CD4-positive, alpha-beta T cell treated with Interleukin-4 for 4 hours (primary cell): ENCODE measurements around the gene HOXA3.

Experiments
- DNase-seq: peaks from one replicate; pipeline ENCODE4 v3.0.0-alpha.2; 2020

Gene HOXA3

GRCh38 chr7:27126596-27127327 is 25.6 kb downstream of the HOXA3 start:
- no peak for DNase-seq

GRCh38 chr7:27125986-27126394 is 26.4 kb downstream of the HOXA3 start:
- no peak for DNase-seq

- no peak for DNase-seq
Measured at GRCh38 chr7:27124902-27125689, 27.3 kb downstream of the HOXA3 start.

GRCh38 chr7:27124096-27124901 is 28.1 kb downstream of the HOXA3 start:
- no peak for DNase-seq

- DNase-seq = no peak
Measured at GRCh38 chr7:27123477-27124053, 28.8 kb downstream of the HOXA3 start.

- no peak for DNase-seq
Measured at GRCh38 chr7:27123007-27123476, 29.3 kb downstream of the HOXA3 start.

GRCh38 chr7:27122077-27122910 is 30.1 kb downstream of the HOXA3 start:
- no peak for DNase-seq

- DNase-seq = no peak
Measured at GRCh38 chr7:27121684-27122076, 30.7 kb downstream of the HOXA3 start.

- DNase-seq = no peak
Measured at GRCh38 chr7:27119412-27119911, 32.9 kb downstream of the HOXA3 start.

- no peak for DNase-seq
Measured at GRCh38 chr7:27118580-27118979, 33.8 kb downstream of the HOXA3 start.

- no peak for DNase-seq
Measured at GRCh38 chr7:27117887-27118491, 34.4 kb downstream of the HOXA3 start.

GRCh38 chr7:27116962-27117886 is 35.2 kb downstream of the HOXA3 start:
- no peak for DNase-seq

- no peak for DNase-seq
Measured at GRCh38 chr7:27116031-27116961, 36.1 kb downstream of the HOXA3 start.

- DNase-seq = no peak
Measured at GRCh38 chr7:27115221-27116026, 37.0 kb downstream of the HOXA3 start.

GRCh38 chr7:27114881-27115220 is 37.5 kb downstream of the HOXA3 start:
- DNase-seq = no peak

- no peak for DNase-seq
Measured at GRCh38 chr7:27113991-27114769, 38.2 kb downstream of the HOXA3 start.
